GM21529 (cell line): ENCODE results near the gene CFAP68.
"Not testable (repeated sequence)": the region's sequence is repeated elsewhere in the genome, so short reads cannot be mapped to it uniquely, and the experiment has no call there.

Experiments
- ATAC-seq: cut with Tn5 transposase; IDR thresholded peaks from one replicate; pipeline ENCODE4 v1.9.1; 2021; ENCODE audit not compliant: unreplicated experiment

CFAP68 gene

GRCh38 chr11:111917312-111917711 is 38.0 kb downstream of the CFAP68 start:
- no peak for ATAC-seq

- no peak for ATAC-seq
Observed at GRCh38 chr11:111917788-111918187, 38.4 kb downstream of the CFAP68 start.

GRCh38 chr11:111918390-111919256 is 39.3 kb downstream of the CFAP68 start, which contains the start of gene C11orf52:
Gene C11orf52 (plus strand): TSS chr11:111918913. CDS start chr11:111918973, 60 bp downstream.
- no peak for ATAC-seq

GRCh38 chr11:111920908-111921307 is 41.6 kb downstream of the CFAP68 start:
- no peak for ATAC-seq

GRCh38 chr11:111921541-111922230 is 42.3 kb downstream of the CFAP68 start:
- no peak for ATAC-seq

GRCh38 chr11:111922803-111923202 is 43.5 kb downstream of the CFAP68 start:
- no peak for ATAC-seq

- no peak for ATAC-seq
Observed at GRCh38 chr11:111923351-111923788, 44.0 kb downstream of the CFAP68 start.

GRCh38 chr11:111923951-111924350 is 44.6 kb downstream of the CFAP68 start:
- no peak for ATAC-seq

GRCh38 chr11:111925953-111926352 is 46.6 kb downstream of the CFAP68 start:
- no peak for ATAC-seq

- peak; percentile 93 for ATAC-seq
Observed at GRCh38 chr11:111926505-111927391, 47.4 kb downstream of the CFAP68 start.

- ATAC-seq, result no peak
Observed at GRCh38 chr11:111930472-111930871, 51.1 kb downstream of the CFAP68 start.

GRCh38 chr11:111932611-111932950 is 53.2 kb downstream of the CFAP68 start:
- ATAC-seq, result no peak

GRCh38 chr11:111933176-111933575 is 53.8 kb downstream of the CFAP68 start:
- ATAC-seq, result not testable (repeated sequence)

- no peak for ATAC-seq
Observed at GRCh38 chr11:111933872-111934271, 54.5 kb downstream of the CFAP68 start.

- no peak for ATAC-seq
Observed at GRCh38 chr11:111934306-111934705, 55.0 kb downstream of the CFAP68 start.
